ENCODE results near the gene LCOR.
A peak's percentile ranks its signal among the peaks of the same experiment; 100 is the strongest.

LCOR gene

DNA sequence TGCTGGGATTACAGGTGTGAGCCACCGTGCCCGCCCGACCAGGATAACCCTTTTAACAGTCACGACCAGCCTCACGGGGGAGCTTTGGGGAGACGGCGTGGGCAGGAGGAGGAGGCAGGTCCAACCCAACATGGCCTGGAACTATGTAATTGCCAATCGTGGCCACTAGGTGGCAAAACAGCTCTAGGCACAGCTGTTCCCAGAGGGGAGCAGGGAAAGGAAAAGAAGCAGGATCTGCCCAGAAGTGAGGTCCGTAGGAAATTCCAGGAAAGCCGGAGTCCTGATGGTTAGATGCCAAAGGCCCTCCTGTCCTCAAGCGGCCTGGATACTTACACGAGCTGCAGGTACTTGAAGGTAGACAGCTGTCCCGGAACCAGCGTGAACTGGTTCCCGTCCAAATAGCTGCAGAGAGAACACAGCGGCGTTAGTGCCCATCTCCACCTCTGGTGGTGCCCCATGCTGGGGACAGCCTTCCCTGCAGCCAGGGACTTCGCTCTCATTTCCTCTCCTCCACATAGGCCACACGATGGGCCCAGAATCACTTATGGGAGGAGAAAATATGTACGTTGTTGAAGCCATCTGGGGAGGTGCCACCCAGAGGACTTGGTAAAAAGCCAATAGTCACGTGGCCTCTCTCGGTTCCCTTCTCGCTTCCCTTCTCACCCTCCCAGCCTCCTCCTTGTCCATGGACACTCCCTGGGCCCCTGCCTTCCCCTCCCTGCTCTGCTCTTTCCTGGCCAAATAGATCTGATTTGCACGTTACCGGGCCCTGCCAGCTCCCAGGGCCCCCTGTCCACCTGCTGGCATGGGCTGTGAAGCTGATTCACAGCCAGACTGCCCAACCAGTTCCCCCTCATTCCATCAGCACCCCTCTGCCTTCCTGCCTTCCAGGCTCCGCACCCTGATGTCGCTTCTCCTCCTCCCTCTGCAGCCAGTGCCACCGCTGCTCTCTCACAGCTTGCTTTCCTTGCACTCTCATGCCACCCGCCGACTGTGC is 205.6 kb downstream of the LCOR start:
- peak; percentile 44 for DNase-seq

DNA sequence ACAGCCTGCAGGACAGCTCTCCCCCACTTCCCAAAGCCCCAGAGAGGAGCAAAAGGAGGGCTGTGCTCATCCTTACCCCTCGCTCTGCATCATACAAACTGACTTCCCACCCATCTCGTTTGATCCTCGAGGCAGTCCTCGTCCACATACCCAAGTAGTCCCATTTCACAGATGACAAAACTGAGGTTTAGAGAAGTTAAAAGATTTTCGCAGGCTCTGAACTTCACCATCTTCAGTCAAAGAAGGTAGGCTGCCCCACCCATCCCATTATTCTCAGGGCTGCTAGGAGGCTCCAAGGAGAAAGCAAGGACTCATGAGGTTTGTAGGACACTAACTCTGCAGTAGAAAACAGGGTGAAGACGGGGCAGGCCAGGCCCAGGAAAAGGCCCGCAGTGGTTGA is 206.6 kb downstream of the LCOR start:
- no peak for DNase-seq

DNA sequence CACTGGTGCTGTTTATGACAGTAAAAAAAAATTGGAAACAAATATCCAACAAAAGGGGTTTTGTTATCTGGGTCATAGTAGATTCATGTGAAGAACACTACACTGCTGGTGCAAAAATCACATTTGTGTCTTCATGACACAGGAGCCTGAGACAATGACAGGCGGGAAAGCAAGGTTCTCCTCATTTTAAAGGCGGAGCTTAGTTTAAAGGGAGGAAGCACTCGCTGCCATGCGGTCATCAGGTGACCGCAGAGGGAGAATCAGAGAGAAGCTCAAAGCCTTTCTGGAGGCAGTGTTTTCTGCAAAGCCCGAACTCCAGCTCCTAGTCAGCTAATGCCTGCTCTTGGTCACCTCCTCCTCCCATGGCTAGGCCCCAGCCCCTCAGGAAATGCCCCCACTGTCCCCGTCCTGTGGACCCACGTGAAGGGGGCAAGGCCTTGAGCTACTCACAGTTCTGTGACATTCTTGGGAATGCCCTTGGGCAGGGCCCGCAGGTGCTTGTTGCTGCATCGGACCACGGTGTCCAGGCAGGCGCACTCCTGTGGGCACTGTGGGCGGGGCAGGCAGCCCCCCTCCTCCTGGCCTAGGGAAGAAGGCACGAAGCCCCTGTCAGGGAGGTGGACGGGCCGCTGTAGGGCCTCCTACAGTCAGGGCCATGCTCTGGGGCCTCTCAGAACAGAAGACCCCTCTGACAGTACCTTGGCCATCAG is 207.6 kb downstream of the LCOR start:
- DNase-seq, result no peak

DNA sequence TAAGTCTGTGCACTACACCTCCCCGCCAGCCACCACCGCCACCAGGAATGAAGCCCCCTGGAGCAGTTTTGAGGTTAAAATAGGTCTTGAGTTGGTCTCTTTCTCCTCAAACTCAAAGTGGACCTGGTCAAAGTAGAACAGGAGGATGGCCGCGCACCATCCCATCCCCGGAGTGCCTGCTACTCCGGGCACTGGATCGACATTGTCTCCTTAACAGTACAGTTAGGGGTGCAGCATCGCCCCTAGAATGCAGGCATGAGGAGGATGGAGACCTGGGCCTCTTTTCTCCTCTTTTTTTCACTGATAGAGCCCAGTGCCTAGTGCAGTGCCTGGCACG is 208.1 kb downstream of the LCOR start:
- no peak for DNase-seq

DNA sequence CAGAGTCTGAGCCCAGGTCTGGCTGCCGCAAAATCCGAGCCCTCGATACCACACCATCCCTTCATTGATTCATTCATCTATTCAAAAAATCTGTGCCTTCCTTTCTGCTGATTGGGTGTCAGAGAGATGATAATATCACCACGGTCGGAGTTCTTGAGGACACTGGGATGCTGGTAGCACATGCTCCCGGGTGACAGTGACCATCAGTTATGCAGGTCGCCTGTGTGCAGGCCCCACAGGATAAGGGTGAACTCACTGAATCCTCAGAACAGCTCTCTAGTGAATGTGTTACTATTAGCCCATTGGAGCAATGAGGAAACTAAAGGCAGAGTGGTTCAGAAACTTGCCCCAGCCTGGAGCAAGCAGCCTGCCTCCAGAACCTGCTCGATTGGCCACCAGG is 208.6 kb downstream of the LCOR start:
- no peak for DNase-seq

DNA sequence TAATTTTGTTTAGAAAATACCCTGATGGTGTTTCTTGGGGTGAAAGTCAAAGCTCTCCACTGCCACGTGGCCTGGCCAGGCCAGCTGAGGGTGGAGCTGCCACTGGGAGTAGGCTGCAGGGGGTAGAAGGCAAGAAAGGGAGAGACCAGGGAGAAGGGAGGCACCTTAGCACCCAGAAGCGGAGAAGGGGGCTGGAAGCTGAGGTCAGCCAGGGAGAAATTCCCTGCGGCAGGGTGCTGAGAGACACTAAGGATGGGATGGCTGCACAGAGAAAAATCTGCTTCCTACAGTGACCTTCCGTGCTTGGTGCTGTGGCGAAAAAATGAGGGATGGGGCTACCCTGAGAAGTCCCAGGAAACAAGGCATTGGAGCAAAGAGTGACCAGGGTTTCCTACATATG is 210.0 kb downstream of the LCOR start:
- no peak for DNase-seq

GRCh38 chr10:97042716-97043562 is 210.8 kb downstream of the LCOR start:
- DNase-seq, result no peak

- DNase-seq, result no peak
These were observed 211.4 kb downstream of the LCOR start for GRCh38 chr10:97043563-97043855.
